GM12878 (cell line): ENCODE measurements around the gene PDIA4. TPM values are rescaled to one million over a fixed set of nuclear protein-coding genes. Genes with fewer than 3 reads are reported as not detected.
A peak's percentile ranks its signal among the peaks of the same experiment; 100 is the strongest.

Experiments used
- ATAC-seq: fragments of 200-7000 bp; cut with Tn5 transposase; 3 replicates; pipeline ENCODE4 v1.9.1; 2020; ENCODE audit warnings: mild to moderate bottlenecking, moderate library complexity
- BruUV-seq: library from RNA; stranded (reverse); fragments of 400-500 nt; replicated peaks from 2 replicates; lab custom pipeline; 2021; lab: Mats Ljungman, UMichigan
- CTCF ChIA-PET: fragments of 300-600 bp; sonication (Branson Sonifier 250); formaldehyde crosslinking; extraction: SDS; loops from one replicate; lab custom pipeline; 2021; ENCODE audit warnings: inconsistent platforms; lab: Yijun Ruan, JAX
- POLR2A ChIA-PET: fragments of 350-600 bp; formaldehyde crosslinking; extraction: SDS; loops from one replicate; lab custom pipeline; 2021; ENCODE audit warnings: inconsistent platforms; lab: Charles Lee
- RAD21 ChIA-PET: fragments of 300-600 bp; sonication (Branson Sonifier 250); formaldehyde crosslinking; loops from one replicate; lab custom pipeline; 2023; ENCODE audit warnings: antibody characterized with exemption; ENCODE audit not compliant: unreplicated experiment; lab: Charles Lee
- SMC1A ChIA-PET: fragments of 300-600 bp; sonication (Branson Sonifier 250); formaldehyde crosslinking; loops from one replicate; lab custom pipeline; 2023; ENCODE audit not compliant: unreplicated experiment, uncharacterized antibody; lab: Charles Lee
- DNase-seq: peaks from one replicate; pipeline ENCODE4 v3.0.0-alpha.2; 2011; ENCODE audit warnings: low read depth, low spot score
- FAIRE-seq: peaks from 3 replicates; lab custom pipeline; 2011; peaks lifted over from hg19 to GRCh38; lab: Jason Lieb, UNC
- H2AFZ ChIP-seq: 2 replicates; pipeline ENCODE4 v1.6.0; 2011; ENCODE audit warnings: low read depth, low read length, control low read depth; ENCODE audit not compliant: control insufficient read depth
- H3K27ac ChIP-seq: 2 replicates; pipeline ENCODE4 v1.5.1; 2011; ENCODE audit warnings: control low read depth; ENCODE audit not compliant: control insufficient read depth, insufficient read depth
- H3K27me3 ChIP-seq, 2 experiments: replicated peaks in 1 of 2; 2 replicates each; pipeline versions ENCODE4 v1.6.0 to v1.6.1; 2011; ENCODE audit warnings: low read length in 1 of 2; ENCODE audit not compliant: control insufficient read depth in 2 of 2, insufficient read depth in 2 of 2
- H3K36me3 ChIP-seq, 2 experiments: 2 replicates each; pipeline ENCODE4 v1.5.1; 2011; ENCODE audit warnings: low read length in 1 of 2; ENCODE audit not compliant: control insufficient read depth in 2 of 2, insufficient read depth in 2 of 2
- H3K4me1 ChIP-seq: 2 replicates; pipeline ENCODE4 v1.6.1; 2011; ENCODE audit warnings: mild to moderate bottlenecking, low read length, moderate library complexity, mixed read lengths; ENCODE audit not compliant: control insufficient read depth, insufficient read depth
- H3K4me2 ChIP-seq: 2 replicates; pipeline ENCODE4 v1.6.0; 2011; ENCODE audit warnings: control low read depth; ENCODE audit not compliant: control insufficient read depth, insufficient read depth
- H3K4me3 ChIP-seq: fragments of 200-600 bp; sonication (generic); 2 replicates; pipeline ENCODE4 v1.5.1; 2016
- H3K79me2 ChIP-seq: 2 replicates; pipeline ENCODE4 v1.6.0; 2011; ENCODE audit warnings: low read length; ENCODE audit not compliant: control insufficient read depth, insufficient read depth
- H3K9ac ChIP-seq: 2 replicates; pipeline ENCODE4 v1.8.0; 2011; ENCODE audit warnings: low read length, control low read depth, mixed read lengths; ENCODE audit not compliant: control insufficient read depth, insufficient read depth
- H3K9me3 ChIP-seq: replicated peaks from 3 replicates; pipeline ENCODE4 v1.5.1; 2011; ENCODE audit warnings: mild to moderate bottlenecking, low read length; ENCODE audit not compliant: control insufficient read depth, insufficient read depth
- H4K20me1 ChIP-seq: 2 replicates; pipeline ENCODE4 v1.6.0; 2011; ENCODE audit not compliant: control insufficient read depth, insufficient read depth
- ATF2 ChIP-seq: IDR thresholded peaks from 2 replicates; pipeline ENCODE4 v1.6.1; 2012; ENCODE audit warnings: low read length, inconsistent platforms
- BRCA1 ChIP-seq: IDR thresholded peaks from 2 replicates; pipeline ENCODE4 v1.6.1; 2011; ENCODE audit warnings: low read depth, low read length, improper control_type of control experiment
- CBX3 ChIP-seq: fragments of 200-600 bp; sonication (generic); IDR thresholded peaks from 2 replicates; pipeline ENCODE4 v1.6.1; 2016; ENCODE audit warnings: low read depth, borderline replicate concordance
- GABPA ChIP-seq: IDR thresholded peaks from 2 replicates; pipeline ENCODE4 v1.6.1; 2014; ENCODE audit warnings: antibody characterized with exemption, low read depth, mild to moderate bottlenecking, inconsistent platforms
- IKZF1 ChIP-seq: fragments of 450-650 bp; conservative IDR thresholded peaks from 2 replicates; pipeline ENCODE4 v1.6.1; 2017; ENCODE audit warnings: antibody characterized with exemption, mild to moderate bottlenecking
- KAT2A ChIP-seq: conservative IDR thresholded peaks from 2 replicates; pipeline ENCODE4 v1.6.1; 2011; ENCODE audit warnings: low read depth, low read length; ENCODE audit not compliant: control insufficient read depth
- LARP7 ChIP-seq: fragments of 450-650 bp; IDR thresholded peaks from 2 replicates; pipeline ENCODE4 v1.6.1; 2017; ENCODE audit warnings: mild to moderate bottlenecking
- MLLT1 ChIP-seq: fragments of 450-650 bp; IDR thresholded peaks from 2 replicates; pipeline ENCODE4 v1.6.1; 2016; ENCODE audit warnings: mild to moderate bottlenecking
- NKRF ChIP-seq: fragments of 450-650 bp; conservative IDR thresholded peaks from 2 replicates; pipeline ENCODE4 v1.6.1; 2017; ENCODE audit warnings: mild to moderate bottlenecking, moderate library complexity
- POLR2A ChIP-seq: IDR thresholded peaks from 2 replicates; pipeline ENCODE4 v1.6.1; 2011; ENCODE audit warnings: low read depth, mild to moderate bottlenecking, low read length
- RFX5 ChIP-seq: IDR thresholded peaks from 2 replicates; pipeline ENCODE4 v1.6.1; 2011; ENCODE audit warnings: low read depth, low read length, improper control_type of control experiment
- SIN3A ChIP-seq: IDR thresholded peaks from 2 replicates; pipeline ENCODE4 v1.6.1; 2012; ENCODE audit warnings: low read depth, low read length, improper control_type of control experiment
- SMAD1 ChIP-seq: fragments of 450-650 bp; IDR thresholded peaks from 2 replicates; pipeline ENCODE4 v1.6.1; 2018; ENCODE audit warnings: mild to moderate bottlenecking, low read depth; ENCODE audit not compliant: partially characterized antibody
- SMARCA5 ChIP-seq: fragments of 450-650 bp; IDR thresholded peaks from 2 replicates; pipeline ENCODE4 v1.6.1; 2017; ENCODE audit warnings: mild to moderate bottlenecking
- SPI1 ChIP-seq: IDR thresholded peaks from 2 replicates; pipeline ENCODE4 v1.6.1; 2011; ENCODE audit warnings: low read depth, mild to moderate bottlenecking, low read length, moderate library complexity, borderline replicate concordance; ENCODE audit not compliant: insufficient read depth
- STAT3 ChIP-seq: IDR thresholded peaks from 2 replicates; pipeline ENCODE4 v1.6.1; 2011; ENCODE audit warnings: low read depth, low read length, improper control_type of control experiment
- TCF3 ChIP-seq: IDR thresholded peaks from 2 replicates; pipeline ENCODE4 v1.6.1; 2012; ENCODE audit warnings: low read depth, mild to moderate bottlenecking, low read length, borderline replicate concordance; ENCODE audit not compliant: insufficient read depth
- YY1 ChIP-seq: IDR thresholded peaks from 2 replicates; pipeline ENCODE4 v1.6.1; 2011; ENCODE audit warnings: low read depth, mild to moderate bottlenecking, low read length
- WGBS: methylation state at CpG from one replicate; pipeline ENCODE4 v1.1.6; 2016; ENCODE audit warnings: low lambda C conversion rate; ENCODE audit not compliant: insufficient replicate concordance, insufficient coverage; ENCODE audit errors: missing lambda C conversion rate; 5-methylcytosine and 5-hydroxymethylcytosine counted together
- in situ Hi-C: fragments of 300-500 bp; cut with MboI; formaldehyde crosslinking; loops from 9 replicates; pipeline ENCODE4 v1.14.3; 2018; ENCODE audit warnings: mixed read lengths
- intact Hi-C: fragments of 100-400 bp; cut with micrococcal nuclease; formaldehyde crosslinking; loops from one replicate; pipeline ENCODE4 v1.14.2; 2022; ENCODE audit not compliant: unreplicated experiment
- polyA plus RNA-seq, 11 experiments: library from polyadenylated mRNA; depleted of rRNA in 4 of 11; unstranded in 6 of 11; stranded (reverse) in 5 of 11; fragments of >200 nt; fragmentation: Nextera tagmentation in 4 of 11; fragmentation: Illumina TruSeq in 1 of 11; extraction: Ambion mirVana in 4 of 11; extraction: Trizol in 1 of 11; gene quantifications; 1 replicate in 1 of 11; 2 replicates in 10 of 11; pipeline versions ENCODE4 v1.2.1 to v1.2.3, GENCODE V29; 2011 to 2016; ENCODE audit warnings: inconsistent platforms in 2 of 11, missing spikeins in 2 of 11, low read depth in 1 of 11
- total RNA-seq, 4 experiments: library from RNA; depleted of rRNA in 3 of 4; stranded (reverse); fragments of >200 nt in 3 of 4; fragmentation: Illumina TruSeq in 1 of 4; extraction: Trizol in 1 of 4; gene quantifications; 2 replicates each; pipeline versions ENCODE4 v1.2.1 to v1.2.3, GENCODE V29; 2013 to 2021

The PDIA4 gene
- total and polyA plus RNA-seq, 10 of the 15 experiments (the other 5 are each of a cell fraction or from before 2014, with no cell fraction given) = 7.1 to 306 (median 106) TPM

GRCh38 chr7:149003560-149004305 is 24.6 kb downstream of the PDIA4 start:
- DNase-seq = no peak
- no peak for FAIRE-seq
- no peaks in the 10 kb centered on the region for H3K27me3 ChIP-seq
- no peak overlapping the region for H3K4me3 ChIP-seq
- WGBS = 95% methylated on average over 27 of the region's 27 CpGs
- SMC1A ChIA-PET = no interaction called here
- in situ Hi-C loops = no loop called here
- H4K20me1 ChIP-seq = no peaks in the 10 kb centered on the region
- no peaks in the 10 kb centered on the region for H3K9me3 ChIP-seq
- H3K36me3 ChIP-seq = peaks cover 36 to 49% of the 10 kb centered on the region in 2 experiments
- no peak overlapping the region for H3K9ac ChIP-seq
- ATAC-seq = no peak
- TSS peak; percentile 69 for BruUV-seq
- RAD21 ChIA-PET = no interaction called here
- no peak overlapping the region for H3K4me2 ChIP-seq
- H3K79me2 ChIP-seq = no peaks in the 10 kb centered on the region
- POLR2A ChIA-PET = interaction anchor here (0.6 kb wide), 1 partner anchor 21 kb away, joined by 3 read pairs; no protein-coding TSS in a partner anchor
- no peak overlapping the region for H2AFZ ChIP-seq
- H3K4me1 ChIP-seq = no peaks in the 10 kb centered on the region
- no peak for TF ChIP-seq KAT2A
- TF ChIP-seq SMARCA5 = no peak
- no peak for TF ChIP-seq IKZF1
- no peak for TF ChIP-seq LARP7
- TF ChIP-seq NKRF = no peak
- no peak for TF ChIP-seq YY1
- TF ChIP-seq RFX5 = no peak
- no peak for TF ChIP-seq STAT3
- no peak for TF ChIP-seq SIN3A
- no peak for TF ChIP-seq CBX3
- TF ChIP-seq SMAD1 = no peak
- TF ChIP-seq TCF3 = no peak
- no peak for TF ChIP-seq GABPA
- no peak for TF ChIP-seq ATF2
- TF ChIP-seq POLR2A = no peak
- no peak for TF ChIP-seq BRCA1
- no peak for TF ChIP-seq MLLT1
- TF ChIP-seq SPI1 = no peak
- CTCF ChIA-PET = interaction anchor here (0.8 kb wide), 1 partner anchor 206 kb away, joined by 3 read pairs; no protein-coding TSS in a partner anchor
- intact Hi-C loops = no loop called here
- no peak overlapping the region for H3K27ac ChIP-seq
